Progenitor cell of endocrine pancreas (in vitro differentiated cells): ENCODE measurements around the gene BHLHE40. TPM values are rescaled to one million over a fixed set of nuclear protein-coding genes. Genes with fewer than 3 reads are reported as not detected.

Source experiments
- DNase-seq: peaks from one replicate; pipeline ENCODE4 v3.0.0; 2021; ENCODE audit warnings: low spot score; ENCODE audit not compliant: unreplicated experiment
- H3K27ac Mint-ChIP-seq: 2 replicates; pipeline ENCODE4 v1.8.0; 2021; ENCODE audit warnings: mild to moderate bottlenecking, moderate library complexity, mixed read lengths
- H3K27me3 Mint-ChIP-seq: 2 replicates; pipeline ENCODE4 v1.8.0; 2021; ENCODE audit warnings: mixed read lengths
- H3K36me3 Mint-ChIP-seq: 2 replicates; pipeline ENCODE4 v1.8.0; 2022; ENCODE audit warnings: mixed read lengths; ENCODE audit not compliant: insufficient read depth
- H3K4me1 Mint-ChIP-seq: 2 replicates; pipeline ENCODE4 v1.8.0; 2021; ENCODE audit warnings: low read depth, mixed read lengths
- H3K4me3 Mint-ChIP-seq: 2 replicates; pipeline ENCODE4 v1.8.0; 2021; ENCODE audit warnings: low read depth, mild to moderate bottlenecking, moderate library complexity, mixed read lengths
- H3K9me3 Mint-ChIP-seq: 2 replicates; pipeline ENCODE4 v1.8.0; 2021; ENCODE audit warnings: low read depth, mixed read lengths
- CTCF ChIP-seq: fragments of 200-600 bp; sonication (generic); IDR thresholded peaks from one replicate; pipeline ENCODE4 v1.5.0; 2021; ENCODE audit warnings: antibody characterized with exemption, mild to moderate bottlenecking; ENCODE audit not compliant: unreplicated experiment
- total RNA-seq: library from RNA; stranded (reverse); gene quantifications from 2 replicates; pipeline ENCODE4 v1.2.1, GENCODE V29; 2021

Gene BHLHE40
- total RNA-seq, 1 donor from 2014 or later: 1.1 TPM

GRCh38 chr3:4938281-4938982 is 40.8 kb upstream of the BHLHE40 start:
- H3K4me3 Mint-ChIP-seq: no peak overlapping the region
- peaks cover 7% of the 10 kb centered on the region for H3K27me3 Mint-ChIP-seq
- no peaks in the 10 kb centered on the region for H3K9me3 Mint-ChIP-seq
- no peaks in the 10 kb centered on the region for H3K36me3 Mint-ChIP-seq
- H3K4me1 Mint-ChIP-seq: no peaks in the 10 kb centered on the region
- no peak for DNase-seq
- no peak overlapping the region for H3K27ac Mint-ChIP-seq
- TF ChIP-seq CTCF: no peak

- Mint-ChIP-seq H3K4me3 (no peak overlapping the region), H3K9me3 (peaks cover 3% of the 10 kb centered on the region), H3K27ac (no peak overlapping the region), H3K27me3 (peaks cover 7% of the 10 kb centered on the region), H3K4me1 (no peaks in the 10 kb centered on the region), H3K36me3 (no peaks in the 10 kb centered on the region)
- TF ChIP-seq CTCF: no peak
- no peak for DNase-seq
Observed at GRCh38 chr3:4939276-4939675, 40.0 kb upstream of the BHLHE40 start.

GRCh38 chr3:4940985-4941384 is 38.3 kb upstream of the BHLHE40 start:
- TF ChIP-seq CTCF: no peak
- Mint-ChIP-seq H3K4me3 (no peak overlapping the region), H3K4me1 (no peaks in the 10 kb centered on the region), H3K9me3 (peaks cover 3% of the 10 kb centered on the region), H3K27me3 (peaks cover 7% of the 10 kb centered on the region), H3K27ac (no peak overlapping the region), H3K36me3 (no peaks in the 10 kb centered on the region)
- DNase-seq: no peak

- Mint-ChIP-seq H3K4me1 (no peaks in the 10 kb centered on the region), H3K4me3 (no peak overlapping the region), H3K27me3 (no peaks in the 10 kb centered on the region), H3K36me3 (no peaks in the 10 kb centered on the region), H3K9me3 (peaks cover 3% of the 10 kb centered on the region), H3K27ac (no peak overlapping the region)
- peak; percentile 54 for TF ChIP-seq CTCF
- DNase-seq: no peak
Observed at GRCh38 chr3:4943549-4943948, 35.7 kb upstream of the BHLHE40 start.

- DNase-seq: no peak
- TF ChIP-seq CTCF: no peak
- Mint-ChIP-seq H3K9me3 (peaks cover 3% of the 10 kb centered on the region), H3K36me3 (no peaks in the 10 kb centered on the region), H3K27me3 (no peaks in the 10 kb centered on the region), H3K27ac (no peak overlapping the region), H3K4me1 (peaks cover 3% of the 10 kb centered on the region), H3K4me3 (no peak overlapping the region)
Observed at GRCh38 chr3:4945324-4945723, 33.9 kb upstream of the BHLHE40 start.
